Measurements from ENCODE around the gene PALM3. TPM values are rescaled to one million over a fixed set of nuclear protein-coding genes. Genes with fewer than 3 reads are reported as not detected.

The PALM3 gene
- total and polyA plus RNA-seq, 2 donors (not counting 3 experiments of a cell fraction or from before 2014, with no cell fraction given), result 0.08 to 0.31 TPM

DNA sequence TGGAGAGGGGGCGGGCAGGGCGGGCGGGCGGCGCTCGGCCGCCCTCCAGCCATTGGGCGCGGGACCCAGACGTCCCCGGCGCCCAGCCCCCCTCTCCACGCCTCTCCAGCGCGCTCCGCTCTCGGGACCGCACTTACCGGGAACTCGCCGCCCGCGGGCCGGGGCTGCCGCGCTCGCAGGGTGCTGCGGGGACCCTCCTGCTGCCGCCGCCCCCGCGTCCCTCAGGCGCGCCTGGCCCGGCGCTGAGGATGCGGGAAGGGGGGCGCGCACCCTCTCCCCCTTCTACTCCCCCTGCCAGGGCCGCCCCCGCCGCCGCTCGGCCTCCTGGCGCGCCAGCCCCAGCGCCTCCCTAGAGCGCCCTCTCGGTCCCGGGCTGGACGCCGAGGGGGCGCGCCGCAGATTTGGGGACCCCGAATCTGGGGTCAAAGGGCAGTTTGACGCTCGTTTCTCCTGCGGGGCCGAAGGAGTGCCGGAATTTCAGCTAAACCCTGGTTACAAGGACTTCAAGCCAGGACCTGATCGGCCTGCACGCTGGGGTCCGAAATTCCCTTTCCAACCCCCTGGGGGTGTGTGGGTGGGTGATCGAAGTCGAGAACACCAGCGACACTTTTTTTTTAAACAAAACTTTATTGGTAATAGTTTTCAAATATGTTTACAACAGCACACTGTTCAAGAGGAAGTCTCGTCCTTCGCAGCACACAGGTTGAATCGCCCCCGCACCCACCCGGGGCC lies 29.4 kb upstream of the PALM3 start:
- ChIA-PET CTCF (interaction anchor here (1.3 kb wide), 1 partner anchor 19 kb away, joined by 5 read pairs; the partner anchor contains the start of gene MISP3), POLR2A (no interaction called here)

More for the DNA sequence above, 29.4 kb upstream of the PALM3 start:
- H3K9ac ChIP-seq (replicated peaks; ENCODE audit: extremely low read depth, insufficient read depth, low read length), result peak overlapping the region; percentile 78
- intact Hi-C loops (cut with micrococcal nuclease), result loop anchor here (1.0 to 2.0 kb wide), 2 partner anchors 26 to 45 kb away; partner anchors contain the start of genes ASF1B and PRKACA
- peaks cover 9% of the 10 kb centered on the region for H3K4me1 ChIP-seq (ENCODE audit: control insufficient read depth, extremely low read depth, insufficient read depth, low read length)
- H3K9me3 ChIP-seq (replicated peaks; ENCODE audit: control insufficient read depth, insufficient read depth, low read length), result peaks cover 3% of the 10 kb centered on the region
- TF ChIP-seq POLR2AphosphoS5 (IDR thresholded peaks at IDR 0.05; ENCODE audit: insufficient read depth, low read depth, low read length) (peak; percentile 34), POLR2A (IDR thresholded peaks at IDR 0.05; ENCODE audit: low read depth, low read length) (no peak)
- TF ChIP-seq, protein P1, sequence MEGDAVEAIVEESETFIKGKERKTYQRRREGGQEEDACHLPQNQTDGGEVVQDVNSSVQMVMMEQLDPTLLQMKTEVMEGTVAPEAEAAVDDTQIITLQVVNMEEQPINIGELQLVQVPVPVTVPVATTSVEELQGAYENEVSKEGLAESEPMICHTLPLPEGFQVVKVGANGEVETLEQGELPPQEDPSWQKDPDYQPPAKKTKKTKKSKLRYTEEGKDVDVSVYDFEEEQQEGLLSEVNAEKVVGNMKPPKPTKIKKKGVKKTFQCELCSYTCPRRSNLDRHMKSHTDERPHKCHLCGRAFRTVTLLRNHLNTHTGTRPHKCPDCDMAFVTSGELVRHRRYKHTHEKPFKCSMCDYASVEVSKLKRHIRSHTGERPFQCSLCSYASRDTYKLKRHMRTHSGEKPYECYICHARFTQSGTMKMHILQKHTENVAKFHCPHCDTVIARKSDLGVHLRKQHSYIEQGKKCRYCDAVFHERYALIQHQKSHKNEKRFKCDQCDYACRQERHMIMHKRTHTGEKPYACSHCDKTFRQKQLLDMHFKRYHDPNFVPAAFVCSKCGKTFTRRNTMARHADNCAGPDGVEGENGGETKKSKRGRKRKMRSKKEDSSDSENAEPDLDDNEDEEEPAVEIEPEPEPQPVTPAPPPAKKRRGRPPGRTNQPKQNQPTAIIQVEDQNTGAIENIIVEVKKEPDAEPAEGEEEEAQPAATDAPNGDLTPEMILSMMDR (IDR thresholded peaks at IDR 0.05; ENCODE audit: extremely low read depth in 1 of 2, insufficient read depth in 1 of 2, low read depth in 1 of 2, low read length in 2 of 2), result peak in 1 of 2 donors; percentile 27
- BruUV-seq (replicated peaks), result no TSS peak
- H3K27me3 ChIP-seq (ENCODE audit: control insufficient read depth in 2 of 2, insufficient read depth in 2 of 2, low read length in 2 of 2), result no peaks in the 10 kb centered on the region
- peak overlapping the region; percentile 83 for H2AFZ ChIP-seq (ENCODE audit: low read depth, low read length)
- peaks cover 0 to 9% of the 10 kb centered on the region in 2 experiments for H3K36me3 ChIP-seq (ENCODE audit: control insufficient read depth in 2 of 2, extremely low read depth in 1 of 2, insufficient read depth in 2 of 2, low read length in 2 of 2)
- peak; percentile 66 for DNase-seq (ENCODE audit: low read depth, low spot score)
- H3K27ac ChIP-seq (ENCODE audit: insufficient read depth, low read depth, low read length), result peak overlapping the region; percentile 65
- no peaks in the 10 kb centered on the region for H3K9me1 ChIP-seq (replicated peaks; ENCODE audit: control insufficient read depth, extremely low read depth, insufficient read depth, low read length)
- peak overlapping the region; percentile 52 to 94 (median 86) for H3K4me3 ChIP-seq (replicated peaks in 1 of 3; ENCODE audit: insufficient read depth in 1 of 3, low read depth in 1 of 3, low read length in 3 of 3)
- no peaks in the 10 kb centered on the region for H3K79me2 ChIP-seq (ENCODE audit: control insufficient read depth, insufficient read depth, low read length)
- FAIRE-seq, result peak; percentile 46
- no peaks in the 10 kb centered on the region for H4K20me1 ChIP-seq (replicated peaks; ENCODE audit: control insufficient read depth, extremely low read depth, insufficient read depth, low read length)
- dilution Hi-C loops (cut with MboI; ENCODE audit: extremely low pct_ligation_motif_present, low sequenced_read_pairs), result no loop called here
- peak overlapping the region; percentile 94 for H3K4me2 ChIP-seq (ENCODE audit: insufficient read depth, low read length)

Measured in endothelial cell of umbilical vein (primary cell).